ENCODE data around the gene FAM8A1.

FAM8A1 gene

DNA sequence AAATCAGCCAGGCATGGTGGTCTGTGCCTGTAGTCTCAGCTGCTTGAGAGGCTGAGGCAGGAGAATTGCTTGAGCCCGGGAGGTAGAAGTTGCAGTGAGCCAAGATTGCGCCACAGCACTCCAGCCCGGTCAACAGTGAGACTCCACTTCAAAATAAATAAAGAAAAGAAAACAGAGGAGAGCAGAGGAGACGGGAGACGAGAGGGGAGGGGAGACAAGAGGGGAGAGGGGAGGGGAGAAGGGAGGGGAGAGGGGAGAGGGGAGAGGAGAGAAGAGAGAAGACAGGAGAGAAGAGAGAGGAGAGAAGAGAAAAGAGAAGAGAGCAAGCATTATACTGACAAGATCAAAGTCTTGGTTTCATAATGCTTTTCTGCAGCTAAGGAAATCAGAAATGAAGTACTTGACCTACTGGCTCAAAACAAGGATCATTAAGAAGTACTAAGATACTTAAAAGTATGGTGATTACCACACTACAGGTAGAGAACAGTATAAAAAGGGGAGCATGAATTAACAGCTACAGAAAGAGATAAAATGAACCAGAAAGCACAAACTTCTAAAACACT, 30.5 kb downstream of the FAM8A1 start:
- TF ChIP-seq, protein P1, sequence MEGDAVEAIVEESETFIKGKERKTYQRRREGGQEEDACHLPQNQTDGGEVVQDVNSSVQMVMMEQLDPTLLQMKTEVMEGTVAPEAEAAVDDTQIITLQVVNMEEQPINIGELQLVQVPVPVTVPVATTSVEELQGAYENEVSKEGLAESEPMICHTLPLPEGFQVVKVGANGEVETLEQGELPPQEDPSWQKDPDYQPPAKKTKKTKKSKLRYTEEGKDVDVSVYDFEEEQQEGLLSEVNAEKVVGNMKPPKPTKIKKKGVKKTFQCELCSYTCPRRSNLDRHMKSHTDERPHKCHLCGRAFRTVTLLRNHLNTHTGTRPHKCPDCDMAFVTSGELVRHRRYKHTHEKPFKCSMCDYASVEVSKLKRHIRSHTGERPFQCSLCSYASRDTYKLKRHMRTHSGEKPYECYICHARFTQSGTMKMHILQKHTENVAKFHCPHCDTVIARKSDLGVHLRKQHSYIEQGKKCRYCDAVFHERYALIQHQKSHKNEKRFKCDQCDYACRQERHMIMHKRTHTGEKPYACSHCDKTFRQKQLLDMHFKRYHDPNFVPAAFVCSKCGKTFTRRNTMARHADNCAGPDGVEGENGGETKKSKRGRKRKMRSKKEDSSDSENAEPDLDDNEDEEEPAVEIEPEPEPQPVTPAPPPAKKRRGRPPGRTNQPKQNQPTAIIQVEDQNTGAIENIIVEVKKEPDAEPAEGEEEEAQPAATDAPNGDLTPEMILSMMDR (IDR thresholded peaks at IDR 0.05), result no peak

DNA sequence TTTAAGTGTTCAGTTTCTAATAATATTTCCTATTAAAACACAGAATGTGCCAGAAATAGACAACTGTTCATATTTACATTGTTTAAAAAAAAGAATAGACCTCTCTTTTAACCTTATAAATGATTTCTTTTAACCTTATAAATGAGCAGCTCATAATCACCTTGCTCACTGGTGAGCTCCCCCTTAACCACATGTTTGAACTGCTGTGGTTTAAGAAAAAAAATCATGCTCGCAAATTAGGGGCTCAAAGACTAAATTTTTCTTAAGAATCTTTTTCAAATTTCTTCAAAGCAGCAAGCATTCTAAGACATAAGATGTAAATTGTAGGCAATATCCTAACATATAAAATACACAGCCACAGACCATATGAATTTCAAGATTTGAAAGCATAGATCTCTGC, 32.8 kb downstream of the FAM8A1 start:
- TF ChIP-seq, protein P1 (IDR thresholded peaks at IDR 0.05), result no peak

DNA sequence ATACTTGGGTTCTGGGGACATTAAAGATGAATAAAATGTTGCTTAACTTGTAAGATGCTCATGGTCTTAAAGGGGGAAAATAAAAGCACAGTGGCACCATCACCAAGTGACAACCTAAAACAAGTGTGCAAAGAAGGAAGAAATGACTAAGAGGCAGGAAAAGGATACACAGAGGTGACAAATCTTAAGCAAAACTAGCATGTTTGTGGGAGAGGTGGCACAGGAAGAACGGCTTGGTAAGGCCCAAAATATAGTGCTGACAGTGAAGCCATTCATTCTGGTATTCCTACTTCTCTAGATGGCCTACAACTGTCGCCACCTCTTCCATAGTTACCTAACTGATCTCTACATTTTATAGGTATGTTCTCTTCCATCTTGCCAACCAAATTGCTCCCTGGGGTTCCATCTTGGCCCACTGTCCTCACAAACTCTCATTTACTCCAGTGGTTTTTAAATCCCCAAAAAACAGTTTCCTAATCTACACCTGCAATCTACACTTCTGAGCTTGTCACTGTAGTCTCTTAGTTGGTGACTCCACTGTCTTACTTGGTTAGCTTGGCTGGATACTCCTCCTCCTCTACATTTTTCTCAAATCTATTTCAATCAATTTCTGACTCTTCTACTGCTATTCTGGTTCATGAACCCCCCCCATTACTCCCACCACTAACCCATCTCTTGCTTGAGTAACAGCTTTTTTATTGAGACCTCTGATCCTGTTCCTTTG, 33.5 kb downstream of the FAM8A1 start:
- TF ChIP-seq, protein P1 (IDR thresholded peaks at IDR 0.05), result no peak

DNA sequence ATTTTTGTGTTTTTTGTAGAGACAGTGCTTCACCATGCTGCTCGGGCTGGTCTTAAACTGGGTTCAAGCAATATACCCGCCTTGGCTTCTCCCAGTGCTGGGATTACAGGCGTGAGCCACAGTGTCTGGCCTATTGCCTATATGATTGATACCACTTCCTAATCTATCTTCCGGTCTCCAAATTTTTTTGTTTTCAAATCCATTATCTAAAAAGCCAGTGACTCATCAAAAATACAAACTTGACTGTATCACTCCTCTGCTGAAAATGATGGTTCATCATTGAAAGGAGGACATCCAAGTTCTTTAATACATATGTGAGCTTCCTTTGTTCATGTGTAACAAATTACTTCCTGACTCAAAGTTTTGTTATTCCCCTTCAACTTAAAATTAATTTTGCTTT, 35.5 kb downstream of the FAM8A1 start:
- TF ChIP-seq, protein P1 (IDR thresholded peaks at IDR 0.05), result no peak

DNA sequence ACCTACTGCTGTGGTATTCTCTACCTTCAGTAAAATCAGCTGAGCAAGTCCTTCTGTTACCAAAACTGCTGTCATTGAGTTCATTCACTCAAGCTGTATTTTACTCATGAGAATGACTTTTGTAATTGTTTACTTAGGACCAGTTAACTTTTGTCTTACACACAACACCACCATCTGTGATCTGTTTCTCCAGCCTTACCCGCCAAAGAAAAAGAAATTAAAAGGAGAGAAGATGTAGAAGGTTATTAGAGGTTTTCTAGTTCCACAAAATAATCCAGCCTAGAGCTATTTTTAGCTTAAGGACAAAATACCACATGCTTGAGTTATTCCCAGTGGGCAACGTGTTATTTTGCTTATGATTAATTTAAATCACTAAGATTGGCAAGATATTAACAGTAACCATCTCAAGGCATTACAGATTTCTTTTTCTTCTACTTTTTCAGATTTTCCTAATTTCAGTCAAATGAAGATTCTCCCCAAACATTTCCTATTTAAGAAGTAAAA, 38.2 kb downstream of the FAM8A1 start:
- TF ChIP-seq, protein P1 (IDR thresholded peaks at IDR 0.05), result no peak

DNA sequence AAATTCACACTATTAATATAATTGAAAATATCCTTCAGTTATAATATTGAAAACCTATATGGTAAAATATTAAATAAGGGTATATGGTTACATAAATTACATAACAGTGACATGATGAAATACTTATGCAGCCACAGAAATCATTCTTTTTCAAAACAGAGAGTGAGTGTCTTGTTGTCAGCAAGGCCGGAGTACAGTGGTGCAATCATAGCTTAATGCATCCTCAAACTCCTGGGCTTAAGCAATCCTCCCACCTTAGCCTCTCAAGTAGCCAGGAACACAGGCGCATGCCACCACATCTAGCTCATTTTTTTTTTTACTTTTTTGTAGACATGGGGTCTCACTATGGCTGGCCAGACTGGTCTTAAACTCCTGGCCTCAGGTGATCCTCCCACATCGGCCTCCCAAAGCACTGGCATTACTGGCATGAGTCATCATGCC, 40.4 kb downstream of the FAM8A1 start:
- TF ChIP-seq, protein P1 (IDR thresholded peaks at IDR 0.05), result no peak

DNA sequence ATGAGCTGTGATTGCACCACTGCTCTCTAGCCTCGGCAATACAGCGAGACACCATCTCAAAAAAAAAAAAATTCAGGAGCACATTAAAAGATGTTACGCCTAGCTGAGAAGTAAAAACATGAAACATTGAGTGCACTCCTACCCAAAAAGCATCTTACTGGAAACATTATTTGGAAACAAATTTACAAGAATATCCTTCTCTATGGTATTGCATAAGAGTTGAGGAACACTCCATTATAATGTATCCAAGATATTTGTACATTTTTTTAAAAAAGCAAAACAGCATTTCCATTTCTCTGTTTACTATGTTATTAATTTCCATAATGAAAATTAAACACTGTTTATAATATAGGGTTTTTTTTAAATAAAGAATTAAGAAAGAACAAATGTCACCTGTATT, 48.6 kb downstream of the FAM8A1 start:
- TF ChIP-seq, protein P1 (IDR thresholded peaks at IDR 0.05), result no peak

Data from LNCAP (cell line).